Loucy (cell line): ENCODE results near the gene DRC7.

Experiments
- H2AFZ ChIP-seq: fragments of 200-600 bp; sonication (generic); 2 replicates; pipeline ENCODE4 v1.6.0; 2016; ENCODE audit warnings: antibody characterized with exemption, mild to moderate bottlenecking, low read length, moderate library complexity
- H3F3A ChIP-seq: fragments of 200-600 bp; 2 replicates; pipeline ENCODE4 v1.6.0; 2016; ENCODE audit warnings: antibody characterized with exemption, low read depth, mild to moderate bottlenecking
- H3K27me3 ChIP-seq: fragments of 200-600 bp; sonication (generic); 2 replicates; pipeline ENCODE4 v1.6.1; 2014; ENCODE audit warnings: low read length, mild to moderate bottlenecking; ENCODE audit not compliant: insufficient read depth, poor library complexity, severe bottlenecking
- H3K36me3 ChIP-seq: fragments of 200-600 bp; sonication (generic); 2 replicates; pipeline ENCODE4 v1.6.1; 2016; ENCODE audit warnings: low read length; ENCODE audit not compliant: insufficient read depth
- H3K4me1 ChIP-seq: fragments of 200-600 bp; sonication (generic); 2 replicates; pipeline ENCODE4 v1.5.1; 2014; ENCODE audit warnings: low read length, mild to moderate bottlenecking; ENCODE audit not compliant: insufficient read depth, poor library complexity, severe bottlenecking
- H3K4me2 ChIP-seq: fragments of 200-600 bp; sonication (generic); 2 replicates; pipeline ENCODE4 v1.6.0; 2014; ENCODE audit warnings: antibody characterized with exemption, low read length, low read depth, mild to moderate bottlenecking; ENCODE audit not compliant: poor library complexity, severe bottlenecking
- H3K4me3 ChIP-seq: fragments of 200-600 bp; sonication (generic); 2 replicates; pipeline ENCODE4 v1.5.1; 2014; ENCODE audit warnings: low read length, mild to moderate bottlenecking, mixed read lengths; ENCODE audit not compliant: poor library complexity, severe bottlenecking
- H3K79me2 ChIP-seq: fragments of 200-600 bp; sonication (generic); 2 replicates; pipeline ENCODE4 v1.6.1; 2014; ENCODE audit warnings: low read length; ENCODE audit not compliant: insufficient read depth
- H3K9ac ChIP-seq: fragments of 200-600 bp; sonication (generic); 2 replicates; pipeline ENCODE4 v1.6.0; 2014; ENCODE audit warnings: mild to moderate bottlenecking, low read depth, low read length, moderate library complexity; ENCODE audit not compliant: poor library complexity, severe bottlenecking
- H3K9me2 ChIP-seq: fragments of 200-600 bp; sonication (generic); replicated peaks from 2 replicates; pipeline ENCODE4 v1.6.1; 2016; ENCODE audit warnings: low read depth, low read length, mixed read lengths
- H3K9me3 ChIP-seq: fragments of 200-600 bp; sonication (generic); 2 replicates; pipeline ENCODE4 v1.6.1; 2014; ENCODE audit warnings: mild to moderate bottlenecking, antibody characterized with exemption, low read length, low read depth; ENCODE audit not compliant: insufficient read depth
- H4K20me1 ChIP-seq: fragments of 200-600 bp; sonication (generic); 2 replicates; pipeline ENCODE4 v1.6.0; 2014; ENCODE audit warnings: antibody characterized with exemption, low read length, mild to moderate bottlenecking; ENCODE audit not compliant: insufficient read depth, poor library complexity, severe bottlenecking
- EZH2phosphoT487 ChIP-seq: fragments of 200-600 bp; IDR thresholded peaks from 2 replicates; pipeline ENCODE4 v1.6.1; 2018; ENCODE audit warnings: antibody characterized with exemption, mild to moderate bottlenecking, moderate library complexity, borderline replicate concordance
- TF ChIP-seq, protein P1 (sequence below): fragments of 200-600 bp; sonication (generic); conservative IDR thresholded peaks from 2 replicates; pipeline ENCODE4 v1.5.1; 2014; ENCODE audit warnings: mild to moderate bottlenecking, antibody characterized with exemption, low read length

The DRC7 gene

DNA sequence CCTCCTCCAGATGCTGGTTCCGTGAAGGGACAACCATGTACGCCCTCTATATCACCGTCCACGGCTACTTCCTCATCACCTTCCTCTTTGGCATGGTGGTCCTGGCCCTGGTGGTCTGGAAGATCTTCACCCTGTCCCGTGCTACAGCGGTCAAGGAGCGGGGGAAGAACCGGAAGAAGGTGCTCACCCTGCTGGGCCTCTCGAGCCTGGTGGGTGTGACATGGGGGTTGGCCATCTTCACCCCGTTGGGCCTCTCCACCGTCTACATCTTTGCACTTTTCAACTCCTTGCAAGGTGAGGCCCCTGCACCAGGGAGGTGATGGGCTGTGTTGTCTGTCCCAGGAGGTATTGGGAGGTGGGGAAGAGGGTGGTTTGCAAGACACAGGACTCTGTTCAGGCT, 9.0 kb upstream of the DRC7 start:
- H3K36me3 ChIP-seq = no peaks in the 10 kb centered on the region
- no peaks in the 10 kb centered on the region for H3K27me3 ChIP-seq
- H4K20me1 ChIP-seq = no peaks in the 10 kb centered on the region
- H2AFZ ChIP-seq = no peak overlapping the region
- no peak overlapping the region for H3K4me3 ChIP-seq
- H3K9ac ChIP-seq = no peak overlapping the region
- peaks cover 26% of the 10 kb centered on the region for H3K79me2 ChIP-seq
- no peaks in the 10 kb centered on the region for H3K9me3 ChIP-seq
- H3K4me1 ChIP-seq = peaks cover 42% of the 10 kb centered on the region
- H3F3A ChIP-seq = peaks cover 8% of the 10 kb centered on the region
- H3K9me2 ChIP-seq = no peaks in the 10 kb centered on the region
- TF ChIP-seq, protein P1, sequence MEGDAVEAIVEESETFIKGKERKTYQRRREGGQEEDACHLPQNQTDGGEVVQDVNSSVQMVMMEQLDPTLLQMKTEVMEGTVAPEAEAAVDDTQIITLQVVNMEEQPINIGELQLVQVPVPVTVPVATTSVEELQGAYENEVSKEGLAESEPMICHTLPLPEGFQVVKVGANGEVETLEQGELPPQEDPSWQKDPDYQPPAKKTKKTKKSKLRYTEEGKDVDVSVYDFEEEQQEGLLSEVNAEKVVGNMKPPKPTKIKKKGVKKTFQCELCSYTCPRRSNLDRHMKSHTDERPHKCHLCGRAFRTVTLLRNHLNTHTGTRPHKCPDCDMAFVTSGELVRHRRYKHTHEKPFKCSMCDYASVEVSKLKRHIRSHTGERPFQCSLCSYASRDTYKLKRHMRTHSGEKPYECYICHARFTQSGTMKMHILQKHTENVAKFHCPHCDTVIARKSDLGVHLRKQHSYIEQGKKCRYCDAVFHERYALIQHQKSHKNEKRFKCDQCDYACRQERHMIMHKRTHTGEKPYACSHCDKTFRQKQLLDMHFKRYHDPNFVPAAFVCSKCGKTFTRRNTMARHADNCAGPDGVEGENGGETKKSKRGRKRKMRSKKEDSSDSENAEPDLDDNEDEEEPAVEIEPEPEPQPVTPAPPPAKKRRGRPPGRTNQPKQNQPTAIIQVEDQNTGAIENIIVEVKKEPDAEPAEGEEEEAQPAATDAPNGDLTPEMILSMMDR = no peak
- no peak for TF ChIP-seq EZH2phosphoT487
- H3K4me2 ChIP-seq = no peak overlapping the region

DNA sequence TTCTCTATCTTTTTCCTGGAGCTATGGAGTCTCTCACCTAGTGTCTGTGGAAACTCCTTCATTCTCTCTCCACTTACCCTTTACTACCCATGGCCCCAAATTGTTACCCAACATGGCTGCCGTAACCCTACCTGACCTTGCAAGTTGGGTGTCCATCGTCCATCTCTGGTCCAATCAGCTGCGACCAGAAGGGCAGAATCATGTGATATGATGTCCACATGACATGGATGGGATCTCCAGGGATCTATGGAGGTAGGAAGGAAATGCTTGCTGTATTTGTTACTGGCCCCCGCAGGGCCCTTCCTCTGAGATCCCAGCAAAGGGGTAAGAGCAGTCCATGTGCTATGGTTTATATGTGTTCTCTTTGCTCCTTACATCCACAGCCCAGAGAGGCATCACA, 8.0 kb upstream of the DRC7 start:
- H3K9ac ChIP-seq = peak overlapping the region; percentile 98
- H3K36me3 ChIP-seq = no peaks in the 10 kb centered on the region

DNA sequence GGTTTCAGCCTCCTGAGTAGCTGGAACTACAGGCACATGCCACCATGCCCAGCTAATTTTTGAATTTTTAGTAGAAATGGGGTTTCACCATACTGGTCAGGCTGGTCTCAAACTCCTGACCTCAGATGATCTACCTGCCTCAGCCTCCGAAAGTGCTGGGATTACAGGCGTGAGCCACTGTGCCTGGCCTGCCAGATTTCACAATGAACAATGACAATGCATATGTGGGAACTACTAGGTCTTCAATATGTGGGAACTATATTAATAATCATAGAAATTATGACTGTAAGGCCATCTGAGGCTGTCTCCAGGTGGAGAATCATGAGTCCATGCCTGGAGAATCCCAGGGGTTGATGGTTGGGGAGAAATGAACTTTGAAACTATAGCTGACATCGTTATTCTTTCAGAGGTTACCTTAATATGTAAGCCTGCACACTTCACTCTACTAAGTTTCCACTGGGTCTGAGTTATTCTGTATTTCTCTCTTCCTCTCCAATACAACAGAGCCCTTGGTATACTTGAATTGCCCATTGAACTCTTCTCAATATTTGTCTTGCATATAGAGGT, 7.2 kb upstream of the DRC7 start:
- peak overlapping the region; percentile 77 for H3K4me3 ChIP-seq
- H3K4me1 ChIP-seq = peaks cover 50% of the 10 kb centered on the region

More for the DNA sequence above, 8.0 kb upstream of the DRC7 start:
- H3K9me2 ChIP-seq = no peaks in the 10 kb centered on the region
- no peak overlapping the region for H3K4me3 ChIP-seq
- H3K4me1 ChIP-seq = peaks cover 47% of the 10 kb centered on the region
- TF ChIP-seq, protein P1 = no peak
- TF ChIP-seq EZH2phosphoT487 = no peak
- no peaks in the 10 kb centered on the region for H4K20me1 ChIP-seq
- no peaks in the 10 kb centered on the region for H3K9me3 ChIP-seq
- H3F3A ChIP-seq = peaks cover 8% of the 10 kb centered on the region
- peak overlapping the region; percentile 1 for H3K4me2 ChIP-seq
- no peak overlapping the region for H2AFZ ChIP-seq
- H3K79me2 ChIP-seq = peaks cover 26% of the 10 kb centered on the region
- H3K27me3 ChIP-seq = no peaks in the 10 kb centered on the region

More for the DNA sequence above, 7.2 kb upstream of the DRC7 start:
- Histone ChIP-seq H3F3A (peaks cover 8% of the 10 kb centered on the region), H3K9me3 (no peaks in the 10 kb centered on the region), H3K9me2 (no peaks in the 10 kb centered on the region), H3K79me2 (peaks cover 26% of the 10 kb centered on the region), H4K20me1 (no peaks in the 10 kb centered on the region), H3K4me2 (peak overlapping the region; percentile 95), H3K36me3 (no peaks in the 10 kb centered on the region), H2AFZ (no peak overlapping the region), H3K9ac (peak overlapping the region; percentile 98), H3K27me3 (no peaks in the 10 kb centered on the region)
- TF ChIP-seq, protein P1 = no peak
- TF ChIP-seq EZH2phosphoT487 = no peak
